Anterior cingulate cortex (tissue), 58 donors: Measurements from ENCODE around the gene IDUA.
A peak's percentile ranks its signal among the peaks of the same experiment; 100 is the strongest.
"Not testable (repeated sequence)": the region's sequence is repeated elsewhere in the genome, so short reads cannot be mapped to it uniquely, and the experiment has no call there.

ENCODE experiments used
- DNase-seq, 58 donors: peaks; one replicate each; lab custom pipeline; 2025; lab: John Stamatoyannopoulos, UW

The IDUA gene

DNA sequence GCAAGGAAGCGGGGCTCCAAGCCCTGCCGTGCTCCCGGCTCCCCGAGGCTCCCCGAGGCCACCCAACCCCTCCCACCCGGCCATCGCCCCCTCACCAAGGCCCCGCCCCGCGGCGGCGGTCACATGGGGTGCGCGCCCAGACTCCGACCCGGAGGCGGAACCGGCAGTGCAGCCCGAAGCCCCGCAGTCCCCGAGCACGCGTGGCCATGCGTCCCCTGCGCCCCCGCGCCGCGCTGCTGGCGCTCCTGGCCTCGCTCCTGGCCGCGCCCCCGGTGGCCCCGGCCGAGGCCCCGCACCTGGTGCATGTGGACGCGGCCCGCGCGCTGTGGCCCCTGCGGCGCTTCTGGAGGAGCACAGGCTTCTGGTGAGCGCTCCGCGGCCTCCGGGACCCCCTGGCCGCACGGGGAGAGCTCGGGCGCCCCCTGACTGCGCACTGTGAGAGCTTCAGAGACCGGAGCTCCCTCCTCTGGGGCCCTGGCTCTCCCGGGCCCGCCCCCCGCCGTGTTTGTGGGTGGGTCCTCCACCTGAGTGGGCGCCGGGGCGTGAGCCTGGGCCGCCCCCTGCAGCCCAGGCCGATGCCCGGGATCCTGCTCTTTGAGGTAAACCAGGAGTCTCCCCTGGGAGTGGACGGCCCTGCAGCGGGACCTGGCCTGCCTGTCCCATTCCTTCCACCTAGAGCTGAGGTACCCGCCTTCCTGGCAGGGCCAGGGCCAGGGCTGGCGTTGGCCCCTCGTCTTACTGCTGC is at the start of gene IDUA:
TSS of gene IDUA (plus strand) at position 166 of the 745 bp plus-strand sequence. CDS start at position 207, 41 bp downstream.
- peak; percentile 30 to 94 (median 78) for DNase-seq

GRCh38 chr4:939508-939907 is 47.3 kb upstream of the IDUA start:
- not testable (repeated sequence) for DNase-seq

GRCh38 chr4:945274-946102 is 41.4 kb upstream of the IDUA start:
- DNase-seq, result no peak

DNA sequence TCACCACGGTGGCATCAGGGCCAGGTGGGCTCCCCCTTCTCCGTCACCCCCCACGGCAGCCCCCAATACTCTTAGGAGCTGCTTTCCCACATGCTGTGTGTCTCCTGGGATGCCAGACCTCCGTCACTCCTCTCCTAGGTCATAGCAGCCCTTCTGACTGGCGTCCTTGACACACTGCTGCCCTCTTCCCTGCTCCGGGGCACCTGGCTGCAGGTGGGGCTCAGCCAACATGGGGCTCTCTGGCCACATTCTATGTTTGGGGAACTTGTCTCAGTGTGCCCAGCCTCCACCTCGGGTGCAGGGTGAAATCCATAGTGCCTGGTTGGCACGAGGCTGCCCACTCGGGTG is 40.8 kb upstream of the IDUA start:
- DNase-seq, result no peak

GRCh38 chr4:946517-947471 is 40.0 kb upstream of the IDUA start:
- DNase-seq, result no peak

DNA sequence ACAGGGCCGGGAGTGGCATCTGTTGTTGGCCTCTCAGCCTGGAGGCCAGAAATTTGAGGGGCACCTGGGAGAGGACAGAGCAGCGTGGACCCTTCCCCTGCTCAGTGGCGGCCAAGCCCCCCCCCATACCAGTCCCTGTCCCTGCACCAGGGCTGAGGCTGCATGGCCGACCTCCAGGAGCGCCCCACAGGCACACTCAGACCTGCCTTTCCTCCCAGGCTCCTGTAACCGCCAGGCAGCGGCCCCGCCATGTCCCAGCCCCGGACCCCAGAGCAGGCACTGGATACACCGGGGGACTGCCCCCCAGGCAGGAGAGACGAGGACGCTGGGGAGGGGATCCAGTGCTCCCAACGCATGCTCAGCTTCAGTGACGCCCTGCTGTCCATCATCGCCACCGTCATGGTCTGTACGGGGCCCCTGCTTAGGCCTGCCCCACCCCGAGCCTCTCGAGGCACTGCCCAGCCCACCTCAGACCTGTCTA is 39.3 kb upstream of the IDUA start:
- no peak for DNase-seq

DNA sequence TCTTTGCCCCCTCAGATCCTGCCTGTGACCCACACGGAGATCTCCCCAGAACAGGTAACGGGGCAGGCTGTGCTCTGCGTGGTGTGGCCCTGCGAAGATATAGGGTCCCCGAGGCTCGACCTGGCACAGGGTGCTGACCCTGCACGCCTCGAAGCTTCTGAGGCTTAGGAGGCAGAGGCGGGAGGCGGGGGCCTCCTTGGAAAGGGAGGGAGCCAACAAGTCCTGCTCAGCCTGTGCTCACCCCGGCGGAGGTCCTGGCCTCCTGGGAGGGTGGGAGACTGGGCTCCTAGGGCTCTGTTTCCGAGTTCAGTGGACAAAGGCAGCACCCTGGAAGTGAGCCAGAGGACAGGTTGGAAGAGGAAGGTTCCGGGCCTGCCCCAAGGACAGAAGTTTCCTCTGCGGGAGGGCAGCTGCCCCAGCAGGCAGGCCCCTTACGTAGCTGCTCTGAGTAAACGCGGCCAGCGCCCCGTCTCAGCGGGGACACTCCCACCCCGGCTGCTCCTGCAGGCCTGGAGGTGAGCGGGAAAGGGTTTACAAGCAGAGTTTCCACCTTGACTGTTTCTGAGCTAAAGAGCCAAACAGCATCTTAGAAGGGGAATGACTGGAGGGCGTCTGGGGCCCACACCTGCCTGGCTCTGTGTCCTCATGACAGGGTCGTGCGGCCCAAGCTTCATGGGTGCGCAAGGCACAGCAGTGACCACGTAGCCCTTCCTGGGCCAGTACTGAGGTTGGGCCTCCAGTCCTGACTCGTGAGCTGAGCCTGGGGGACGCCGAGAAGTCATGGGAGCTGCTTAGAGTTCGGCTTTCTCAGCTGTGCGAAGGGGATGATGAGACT is 38.5 kb upstream of the IDUA start:
- DNase-seq, result no peak

GRCh38 chr4:948936-949300 is 37.9 kb upstream of the IDUA start:
- no peak for DNase-seq

DNA sequence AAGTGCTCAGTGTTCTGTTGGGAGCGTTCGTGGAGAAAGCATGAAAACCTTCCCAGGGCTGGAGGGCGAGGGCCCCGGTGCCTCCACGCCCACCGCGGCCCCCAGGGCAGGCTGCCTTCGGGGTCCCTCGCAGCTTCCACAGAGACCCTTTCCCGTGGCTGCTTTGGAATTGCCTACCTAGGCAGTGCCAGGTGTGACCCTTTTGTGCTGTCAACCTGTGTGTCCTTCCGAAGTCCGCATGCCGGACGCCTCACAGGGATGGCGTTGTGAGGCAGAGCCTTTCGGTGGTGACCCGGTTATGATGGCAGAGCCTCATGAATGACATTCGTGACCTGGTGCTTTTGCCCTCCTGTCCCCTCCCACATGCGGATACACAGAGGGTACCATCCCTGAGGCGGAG is 37.2 kb upstream of the IDUA start:
- DNase-seq, result no peak

DNA sequence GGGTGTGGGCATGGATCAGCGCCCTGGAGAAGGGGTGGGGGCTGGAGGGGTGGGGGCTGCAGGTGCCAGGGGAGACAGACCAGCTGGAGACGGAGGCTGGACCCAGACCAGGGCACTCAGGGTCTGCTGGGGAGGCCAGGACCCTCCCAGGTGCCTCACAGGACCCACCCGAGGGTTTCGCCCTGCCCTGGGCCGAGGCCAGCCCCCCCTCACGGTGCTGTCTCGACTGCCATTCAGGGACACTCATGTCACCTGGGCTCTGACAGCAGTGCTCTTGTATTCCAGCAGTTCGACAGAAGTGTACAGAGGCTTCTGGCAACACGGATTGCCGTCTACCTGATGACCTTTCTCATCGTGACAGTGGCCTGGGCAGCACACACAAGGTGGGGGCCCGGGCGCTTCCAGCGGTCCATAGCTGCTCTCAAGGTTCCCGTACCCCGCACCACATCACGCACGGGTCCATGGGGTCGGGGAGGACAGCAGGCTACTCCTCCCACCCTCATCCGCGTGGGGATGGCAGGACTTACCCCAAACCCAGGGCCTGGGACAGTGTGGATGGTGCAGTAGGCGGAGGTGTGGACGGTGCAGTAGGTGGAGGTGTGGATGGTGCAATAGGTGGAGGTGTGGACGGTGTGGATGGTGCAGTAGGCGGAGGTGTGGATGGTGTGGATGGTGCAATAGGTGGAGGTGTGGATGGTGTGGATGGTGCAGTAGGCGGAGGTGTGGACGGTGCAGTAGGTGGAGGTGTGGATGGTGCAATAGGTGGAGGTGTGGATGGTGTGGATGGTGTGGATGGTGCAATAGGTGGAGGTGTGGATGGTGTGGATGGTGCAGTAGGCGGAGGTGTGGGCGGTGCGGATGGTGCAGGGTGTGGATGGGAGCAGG is 36.5 kb upstream of the IDUA start:
- DNase-seq, result no peak

GRCh38 chr4:951186-951585 is 35.7 kb upstream of the IDUA start:
- no peak for DNase-seq

DNA sequence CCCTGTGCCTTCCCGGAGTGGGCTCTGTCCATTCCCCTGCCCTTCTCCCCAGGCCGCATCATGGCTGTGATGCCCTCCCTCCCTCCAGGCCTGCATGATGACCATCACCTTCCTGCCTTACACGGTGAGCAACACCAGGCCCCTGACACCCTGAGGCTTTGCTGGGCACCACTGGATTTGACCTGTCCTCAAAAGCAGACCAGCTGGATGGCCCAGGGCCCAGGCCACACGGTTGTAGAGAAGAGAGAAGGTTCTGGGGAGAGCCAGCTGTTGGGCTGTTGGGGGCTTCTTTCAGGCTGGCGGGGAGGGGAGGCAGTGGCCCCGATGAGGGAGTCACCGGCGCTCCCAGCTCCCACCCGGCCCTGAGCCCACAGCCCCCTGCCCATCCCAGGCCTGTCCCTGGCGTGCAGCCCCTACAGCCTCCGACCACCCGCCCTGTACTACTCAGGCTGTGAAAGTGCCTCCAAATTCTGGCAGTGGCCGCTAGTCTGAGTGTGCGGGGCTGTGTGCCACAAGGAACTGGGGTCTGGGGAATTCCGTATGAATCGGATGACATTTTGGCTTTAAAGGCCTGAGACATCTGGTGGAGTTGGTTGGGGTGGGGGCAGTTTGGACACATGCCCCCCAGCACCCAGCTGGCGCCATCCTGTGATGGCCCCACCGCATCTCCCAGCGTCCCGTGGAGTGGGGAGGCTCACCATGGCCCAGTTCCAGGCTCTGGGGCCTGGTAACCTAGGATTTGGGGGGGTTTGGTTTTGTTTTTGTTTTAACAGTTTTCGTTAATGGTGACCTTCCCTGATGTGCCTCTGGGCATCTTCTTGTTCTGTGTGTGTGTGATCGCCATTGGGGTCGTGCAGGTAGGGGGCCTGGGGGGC is 35.0 kb upstream of the IDUA start:
- DNase-seq, result no peak

- no peak for DNase-seq
These were observed 33.8 kb upstream of the IDUA start for GRCh38 chr4:952881-953573.

DNA sequence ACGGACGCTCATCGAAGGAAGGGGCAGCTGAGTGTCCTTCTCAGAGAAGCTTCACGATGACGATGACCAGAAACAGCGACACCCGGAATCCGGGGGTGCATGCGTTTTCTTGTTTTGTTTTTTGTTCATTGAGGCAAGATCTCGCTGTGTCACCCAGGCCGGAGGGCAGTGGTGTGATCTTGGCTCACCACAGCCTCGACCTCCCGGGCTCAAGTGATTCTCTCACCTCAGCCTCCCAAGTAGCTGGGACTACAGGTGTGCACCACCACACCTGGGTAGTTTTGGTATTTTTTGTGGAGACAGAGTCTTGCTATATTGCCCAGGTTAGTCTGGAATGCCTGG is 33.3 kb upstream of the IDUA start:
- no peak for DNase-seq

- DNase-seq, result no peak
These were observed 32.4 kb upstream of the IDUA start for GRCh38 chr4:954211-955020.

DNA sequence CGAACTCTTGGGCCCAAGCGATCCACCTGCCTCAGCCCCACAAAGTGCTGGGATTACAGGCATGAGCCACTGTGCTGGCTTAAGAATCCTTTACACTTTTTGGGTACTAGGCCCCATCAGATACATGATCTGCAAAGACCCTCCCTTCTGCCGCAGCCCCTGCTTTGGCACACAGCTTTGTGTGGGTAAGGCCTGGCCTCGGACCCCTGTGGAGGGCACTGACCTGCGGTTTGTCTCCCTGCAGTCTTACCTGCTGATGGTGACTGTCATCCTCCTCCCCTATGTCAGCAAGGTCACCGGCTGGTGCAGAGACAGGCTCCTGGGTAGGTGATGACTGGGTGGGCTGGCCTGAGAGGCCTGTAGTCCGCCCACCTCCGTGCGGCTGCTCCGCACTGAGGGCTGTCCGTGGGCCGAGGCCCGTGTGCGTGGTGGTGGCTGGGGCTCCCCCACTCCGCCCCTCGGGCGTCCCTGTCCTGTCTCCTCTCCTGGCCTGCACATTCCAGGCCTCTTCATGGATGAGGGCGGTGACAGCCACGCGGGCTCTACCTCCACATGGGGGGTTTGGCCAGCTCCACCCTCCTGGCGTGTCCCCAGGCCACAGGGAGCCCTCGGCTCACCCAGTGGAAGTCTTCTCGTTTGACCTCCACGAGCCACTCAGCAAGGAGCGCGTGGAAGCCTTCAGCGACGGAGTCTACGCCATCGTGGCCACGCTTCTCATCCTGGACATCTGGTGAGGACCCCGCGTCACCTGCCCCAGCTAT is 31.5 kb upstream of the IDUA start:
- DNase-seq, result no peak
